GM19351 (cell line): Measurements from ENCODE around the gene DRICH1.
"Not testable (repeated sequence)": the region's sequence is repeated elsewhere in the genome, so short reads cannot be mapped to it uniquely, and the experiment has no call there.

Experiments used
- ATAC-seq: cut with Tn5 transposase; IDR thresholded peaks from one replicate; pipeline ENCODE4 v1.9.1; 2021; ENCODE audit warnings: mild to moderate bottlenecking, moderate library complexity; ENCODE audit not compliant: unreplicated experiment

Gene DRICH1

DNA sequence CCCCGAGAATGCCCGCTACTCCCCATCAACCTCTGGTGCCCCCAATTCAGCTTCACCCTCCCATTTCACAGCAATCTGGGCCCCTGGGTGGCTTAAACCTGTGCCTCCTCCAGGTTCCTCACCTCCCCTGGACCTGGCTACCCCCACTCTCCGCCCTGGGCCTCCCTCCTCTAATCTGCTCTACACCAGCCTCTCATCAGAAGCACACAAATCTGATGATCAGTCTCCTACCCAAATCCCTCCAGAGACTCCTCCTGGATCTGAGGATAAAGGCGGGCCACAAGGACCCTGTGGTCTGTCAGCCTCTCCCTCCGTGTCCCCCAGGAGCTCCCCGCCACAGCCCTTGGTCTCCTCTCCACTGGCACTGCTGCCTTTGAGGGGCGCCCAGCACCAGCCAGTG is 28.9 kb downstream of the DRICH1 start:
- no peak for ATAC-seq

DNA sequence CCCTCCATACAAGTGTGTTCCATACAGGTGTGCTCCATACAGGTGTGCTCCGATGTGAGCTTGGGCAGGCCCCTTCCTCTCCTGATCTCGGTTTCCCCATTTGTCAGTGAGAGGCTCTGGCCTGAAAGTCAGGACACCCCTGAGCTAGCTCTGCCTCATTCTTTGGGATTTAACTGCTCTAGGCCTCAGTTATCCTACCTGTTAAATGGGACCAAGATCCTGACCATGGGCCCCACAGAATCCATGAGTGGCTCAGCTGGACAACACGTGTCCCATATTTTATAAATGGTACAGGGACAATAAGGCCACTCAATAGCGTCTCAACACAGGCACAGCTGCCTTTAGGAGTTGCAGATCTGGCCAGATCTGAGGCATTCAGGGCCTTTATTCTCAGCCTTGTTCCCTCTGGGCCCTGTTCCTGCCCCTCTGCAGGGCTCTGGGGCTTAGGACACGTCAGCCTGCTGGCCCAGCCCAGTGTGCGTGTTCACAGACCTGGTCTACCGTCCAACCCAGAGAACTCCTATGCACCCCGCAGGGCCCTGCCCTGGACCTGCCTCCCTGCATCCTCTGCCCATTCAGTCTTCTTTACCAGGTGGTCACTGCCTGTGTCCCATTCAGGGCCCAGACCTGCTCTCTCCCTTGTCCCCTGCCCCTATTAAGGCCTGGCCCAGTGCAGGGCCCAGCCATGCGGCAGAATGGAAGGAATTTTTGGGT is 33.2 kb downstream of the DRICH1 start:
- ATAC-seq = no peak

DNA sequence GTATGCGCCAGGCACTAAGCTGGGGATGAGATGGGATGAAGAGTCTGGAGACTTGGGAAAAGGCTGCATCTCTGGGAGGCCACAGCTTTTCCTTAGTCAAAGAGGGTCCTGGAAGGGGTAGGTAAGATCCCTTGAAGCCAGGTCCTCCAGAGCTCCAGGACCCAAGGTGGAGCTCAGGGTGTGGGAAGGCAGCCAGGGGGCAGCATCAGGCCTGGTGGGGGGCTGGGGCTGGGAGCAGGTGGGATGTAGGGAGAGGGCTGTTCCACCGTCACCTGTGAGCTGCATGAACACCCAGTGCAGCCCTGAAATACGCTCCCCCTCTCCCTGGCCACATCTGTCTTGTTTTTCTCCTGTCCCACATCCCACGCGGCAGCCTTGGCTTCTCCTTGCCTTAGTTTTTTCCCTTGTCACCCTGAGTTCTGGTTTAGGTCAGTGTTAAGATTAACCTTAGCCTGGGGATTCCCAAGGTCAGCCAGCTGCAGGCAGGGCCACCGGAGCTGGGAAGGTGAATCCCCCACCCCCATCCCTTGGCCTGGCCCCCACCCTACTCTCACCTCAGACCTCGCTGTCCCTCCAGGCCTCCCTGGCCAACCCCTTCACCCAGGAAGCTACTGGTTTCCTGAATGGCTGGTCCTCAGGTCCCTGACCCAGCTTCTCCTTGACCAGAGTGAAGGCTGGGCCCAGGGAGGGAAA is 34.4 kb downstream of the DRICH1 start:
- not testable (repeated sequence) for ATAC-seq

DNA sequence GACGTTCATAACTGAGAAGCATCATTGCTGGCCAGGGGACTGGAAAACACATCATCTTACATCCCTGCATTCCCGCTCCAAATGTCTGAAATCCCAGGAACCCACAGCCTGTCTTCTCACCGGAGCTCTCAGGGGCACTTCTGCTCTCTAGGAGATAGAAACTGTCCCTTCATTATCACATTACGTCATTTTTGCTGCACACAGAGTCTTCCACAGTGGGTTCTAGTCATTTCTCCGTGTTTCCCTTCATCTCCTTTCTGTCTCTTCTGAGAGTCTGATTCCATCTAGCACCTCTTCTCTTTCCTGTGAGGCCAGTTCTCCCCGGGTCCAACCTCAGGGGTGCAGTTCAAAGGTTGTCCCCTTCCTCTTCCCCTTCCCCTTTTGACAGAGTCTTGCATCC is 36.2 kb downstream of the DRICH1 start:
- not testable (repeated sequence) for ATAC-seq

DNA sequence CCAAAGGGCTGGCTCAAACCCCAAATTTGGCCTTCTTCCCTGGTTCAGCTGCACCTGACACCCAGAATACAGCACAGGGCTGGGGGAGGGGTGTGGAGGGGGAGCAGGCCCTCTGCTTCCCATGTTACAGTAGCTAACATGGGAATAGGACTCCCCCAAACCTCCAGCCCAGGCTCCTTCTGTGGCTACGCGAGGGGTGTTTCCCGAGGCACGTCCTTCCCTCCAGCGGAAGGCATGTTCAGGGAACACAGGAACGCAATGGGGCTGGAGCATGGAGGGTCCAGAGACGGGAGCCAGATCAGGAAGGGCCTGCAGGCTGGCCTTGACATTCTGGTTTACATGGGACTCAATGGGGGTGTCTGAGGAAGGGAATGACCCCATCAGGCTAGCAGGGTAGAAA is 40.3 kb downstream of the DRICH1 start:
- ATAC-seq = no peak

DNA sequence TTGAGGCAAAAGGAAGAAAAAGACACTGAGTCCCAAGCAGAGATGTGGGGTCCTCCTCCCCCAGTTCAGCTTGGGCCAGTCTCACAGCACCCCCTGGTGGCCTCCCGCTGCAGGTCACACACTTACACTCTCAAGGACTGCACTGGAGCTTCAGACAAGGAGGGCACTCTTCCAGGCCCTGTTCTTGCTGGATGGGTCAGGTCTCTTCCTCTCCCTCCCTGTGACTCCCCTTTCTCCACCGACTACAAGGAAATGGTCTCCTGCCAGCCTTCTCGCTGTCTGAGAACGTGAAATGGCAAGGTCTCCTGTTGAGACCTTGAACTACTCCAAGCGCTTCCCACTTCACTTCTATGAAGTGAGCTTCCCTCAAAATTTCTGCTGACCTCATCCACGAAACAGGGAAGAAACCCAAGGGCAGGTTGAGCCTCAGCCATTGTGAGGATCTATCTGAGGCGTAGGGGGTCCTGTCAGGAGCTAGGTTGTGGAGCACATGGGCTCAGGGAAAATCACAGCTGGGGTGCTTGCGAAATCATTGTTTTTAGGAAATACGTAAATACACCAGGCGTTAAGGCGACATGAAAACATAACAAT is 40.8 kb downstream of the DRICH1 start:
- ATAC-seq = no peak

DNA sequence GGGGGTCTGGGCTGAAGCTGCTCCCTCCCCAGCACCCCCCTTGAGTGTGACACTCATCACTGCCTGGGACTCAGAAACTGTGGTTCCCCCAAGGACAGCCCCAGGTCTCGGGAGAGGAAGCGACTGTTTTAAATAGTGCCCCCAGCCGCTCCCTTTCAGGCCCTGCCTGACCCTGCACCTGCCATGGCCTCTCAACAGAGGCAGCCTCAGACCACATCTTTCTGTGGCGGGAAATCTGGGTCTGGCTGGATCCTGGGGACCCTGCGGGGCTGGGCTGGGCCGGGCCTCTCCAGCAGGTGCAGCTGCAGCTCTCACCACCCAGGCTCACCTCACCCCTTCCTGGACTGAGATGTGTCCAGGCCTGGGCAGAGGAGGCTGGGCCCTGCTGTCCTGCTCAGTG is 48.3 kb downstream of the DRICH1 start:
- ATAC-seq = no peak

DNA sequence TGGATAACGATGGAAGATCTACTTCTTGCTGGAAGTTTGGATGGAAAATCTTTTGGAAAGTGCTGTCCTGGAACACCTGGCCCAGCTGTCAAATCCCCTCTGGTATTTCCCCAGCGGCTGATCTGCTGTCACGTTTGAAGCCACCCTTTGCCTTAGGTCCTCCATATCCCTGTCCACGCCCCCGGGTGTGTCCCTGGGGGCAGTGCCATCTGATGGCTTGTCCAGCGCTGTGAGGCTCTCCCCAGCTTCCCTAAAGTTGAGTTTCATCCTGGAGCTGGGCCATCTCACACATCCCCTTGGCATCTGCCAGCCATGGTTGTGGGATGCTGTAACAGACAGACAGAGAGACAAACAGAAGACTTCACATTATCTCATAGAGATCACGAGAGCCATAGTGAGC is 49.0 kb downstream of the DRICH1 start:
- ATAC-seq = no peak

DNA sequence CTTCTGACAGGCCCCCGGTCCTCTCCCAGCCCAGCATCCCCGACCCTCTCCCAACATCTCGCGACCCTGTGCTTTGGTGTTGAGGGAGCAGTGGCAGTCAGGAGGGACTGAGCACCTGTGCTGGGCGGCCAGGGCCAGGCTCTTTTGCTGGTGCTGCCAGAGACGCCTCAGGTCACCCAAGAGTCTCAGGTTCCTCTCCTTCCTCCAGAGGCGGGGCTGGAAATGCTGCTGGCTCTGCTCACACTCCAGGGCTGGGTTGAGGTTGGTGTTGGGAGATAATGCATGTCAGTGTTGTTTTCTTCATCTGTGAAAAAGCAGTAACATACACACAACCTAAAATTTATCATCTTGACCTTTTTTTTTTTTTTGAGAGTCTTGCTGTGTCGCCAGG is 50.9 kb downstream of the DRICH1 start:
- no peak for ATAC-seq

DNA sequence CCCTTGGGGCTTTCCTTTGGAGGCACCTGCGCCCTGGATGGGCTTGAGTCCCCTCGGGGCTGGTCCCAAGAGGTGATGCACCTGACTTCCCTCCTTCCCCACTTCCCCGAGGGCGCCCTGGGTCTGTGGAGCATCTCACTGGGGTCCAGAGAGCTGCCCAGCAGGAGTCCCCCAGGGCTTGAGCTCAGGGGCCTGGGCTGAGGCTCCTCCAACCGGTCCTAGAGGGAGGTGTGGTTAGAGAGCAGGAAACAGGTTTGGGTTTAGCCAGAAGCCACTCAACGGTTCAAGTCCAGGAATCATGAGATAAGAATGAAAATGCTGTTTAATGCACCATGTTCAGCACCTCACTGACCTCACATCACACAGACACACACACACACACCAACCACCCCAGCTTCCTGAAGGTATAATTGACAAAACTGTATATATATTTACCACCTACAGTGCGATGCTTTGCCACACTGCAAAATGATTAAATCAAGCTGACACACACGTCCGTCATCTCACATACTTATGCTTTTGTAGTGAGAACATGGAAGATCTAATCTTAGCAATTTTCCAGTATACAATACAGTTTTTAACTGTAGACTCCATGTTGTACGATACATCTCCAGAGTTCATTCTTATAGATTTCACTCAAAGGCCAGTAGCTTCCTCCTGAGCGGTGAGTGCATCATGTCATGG is 51.4 kb downstream of the DRICH1 start:
- no peak for ATAC-seq

DNA sequence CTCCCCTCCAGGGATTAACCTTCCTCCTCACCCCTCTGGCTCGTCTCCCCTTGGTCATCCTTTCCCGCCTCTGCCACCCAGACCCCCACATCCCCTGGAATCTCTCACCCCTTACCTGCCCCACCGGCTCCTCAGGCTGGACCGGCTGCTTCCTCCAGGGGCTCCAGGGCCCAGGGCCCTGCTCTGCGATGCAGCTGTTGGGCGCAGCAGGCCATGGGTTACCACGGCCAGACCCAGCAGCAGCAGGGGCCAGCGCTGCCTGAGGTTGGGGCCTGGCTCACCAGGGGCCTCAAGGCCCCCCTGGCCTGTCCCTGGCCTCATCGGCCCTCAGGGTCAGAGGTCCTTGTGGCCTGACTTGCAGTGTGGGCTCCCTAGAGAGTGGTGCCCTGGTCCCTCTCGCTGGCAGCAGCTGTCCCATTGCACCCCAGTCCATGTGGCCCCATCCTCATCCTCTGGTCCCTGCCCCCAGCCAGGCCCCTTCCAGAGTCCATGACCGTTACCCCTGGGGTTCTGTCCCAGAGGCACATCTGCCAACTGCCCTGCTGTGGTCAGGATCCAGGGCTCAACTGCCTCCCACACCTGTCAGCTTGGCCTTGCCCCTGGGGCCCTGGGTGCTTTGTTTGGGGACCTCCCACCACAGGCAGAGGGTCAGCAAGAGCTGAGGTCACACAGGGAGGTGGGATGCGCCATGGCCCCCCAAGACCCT is 52.1 kb downstream of the DRICH1 start, which contains the start of gene IGLL1:
Gene IGLL1, minus strand, starts transcription at position 421 of the 706 bp plus-strand sequence. Its CDS starts 100 bp downstream, at position 321.
- ATAC-seq = no peak

DNA sequence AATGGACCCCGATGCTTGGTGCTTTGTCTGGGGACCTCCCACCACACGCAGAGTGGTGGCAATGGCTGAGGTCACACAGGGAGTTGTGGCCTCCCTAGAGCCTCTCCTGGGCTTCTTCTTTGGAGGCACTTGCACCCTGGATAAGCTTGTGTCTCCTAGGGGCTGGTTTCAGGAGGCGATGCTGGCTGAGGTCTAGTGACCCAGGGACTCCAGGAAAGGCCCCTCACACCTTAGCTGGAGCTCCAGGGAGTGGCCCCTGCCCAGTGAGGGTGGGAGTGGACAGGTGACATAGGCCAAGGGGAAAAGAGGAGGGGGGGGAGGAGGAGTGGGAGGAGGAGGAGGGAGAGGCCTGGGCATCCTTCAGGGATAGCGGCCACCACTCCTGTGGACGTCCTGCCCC is 52.8 kb downstream of the DRICH1 start:
- no peak for ATAC-seq

DNA sequence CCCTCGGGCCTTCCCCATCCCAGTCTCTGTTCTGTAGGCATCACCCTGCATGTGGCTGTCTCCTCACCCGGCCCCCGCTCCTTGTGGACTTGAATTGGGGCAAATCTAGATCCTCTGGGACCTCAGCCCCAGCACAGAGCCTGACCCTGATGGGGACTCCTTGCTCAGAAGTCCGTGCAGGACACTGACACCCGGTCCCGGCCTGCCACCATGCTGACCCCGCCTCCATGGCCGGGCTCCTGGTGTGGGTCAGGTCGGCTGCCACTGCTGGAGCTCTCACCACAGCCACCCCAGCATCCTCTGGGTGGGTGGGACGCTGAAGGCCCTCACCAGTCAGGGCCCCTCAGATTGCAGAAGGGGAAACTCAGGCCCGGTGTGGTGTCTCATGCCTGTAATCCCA is 53.8 kb downstream of the DRICH1 start:
- no peak for ATAC-seq

DNA sequence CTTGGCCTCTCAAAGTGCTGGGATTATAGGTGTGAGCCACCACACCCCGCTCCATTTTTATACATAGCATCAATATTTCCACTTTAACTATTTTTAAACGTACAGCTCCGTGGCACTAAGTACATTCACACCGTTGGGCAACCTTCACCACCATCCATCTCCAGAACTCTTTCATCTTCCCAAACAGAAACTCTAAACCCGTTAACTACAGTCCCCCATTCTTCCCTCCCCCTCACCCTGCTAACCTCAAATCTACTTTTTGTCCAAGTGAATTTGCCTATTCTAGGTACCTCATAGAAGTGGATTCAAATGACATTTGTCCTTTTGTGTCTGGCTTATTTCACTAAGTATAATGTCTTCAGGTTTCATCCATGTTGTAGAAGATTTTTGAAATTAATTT is 55.4 kb downstream of the DRICH1 start:
- ATAC-seq = no peak

DNA sequence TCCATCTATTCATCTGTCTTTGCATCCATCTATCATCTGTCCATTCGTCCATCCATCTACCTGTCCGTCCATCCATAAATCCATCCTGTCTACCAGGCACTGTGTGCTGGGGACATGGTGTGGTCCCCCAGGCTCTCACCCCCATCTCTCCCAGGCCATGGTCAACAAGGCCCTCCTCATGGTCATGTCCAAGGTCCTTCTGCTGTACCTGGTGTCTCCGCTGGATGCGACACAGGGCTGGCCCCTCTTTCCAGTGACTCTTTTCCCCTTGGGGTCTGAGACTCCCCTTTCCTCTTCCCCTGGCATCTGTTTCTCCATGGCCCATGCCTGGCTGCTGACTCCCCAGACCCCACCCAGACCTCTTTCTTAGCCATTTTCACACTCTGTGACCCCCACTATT is 56.5 kb downstream of the DRICH1 start:
- no peak for ATAC-seq

DNA sequence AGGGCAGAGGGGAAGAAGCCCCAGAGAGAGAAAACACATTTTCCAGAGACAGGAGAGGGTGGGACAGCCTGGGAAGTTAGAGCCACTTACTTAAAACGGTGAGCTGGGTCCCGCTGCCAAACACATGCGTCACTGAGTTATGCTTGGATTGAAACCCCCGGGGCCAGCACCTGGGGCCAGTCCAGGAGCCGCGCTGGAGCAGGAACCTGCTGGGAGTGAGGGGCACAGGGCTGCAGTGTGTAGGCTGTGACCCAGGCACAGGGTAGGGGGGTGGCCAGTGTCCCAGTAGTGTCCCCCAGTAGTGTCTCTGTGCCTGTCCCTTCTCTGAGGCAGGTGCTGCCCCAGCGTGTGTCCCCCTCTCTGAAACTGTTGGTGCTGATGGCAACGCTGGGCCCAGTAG is 57.2 kb downstream of the DRICH1 start:
- no peak for ATAC-seq

DNA sequence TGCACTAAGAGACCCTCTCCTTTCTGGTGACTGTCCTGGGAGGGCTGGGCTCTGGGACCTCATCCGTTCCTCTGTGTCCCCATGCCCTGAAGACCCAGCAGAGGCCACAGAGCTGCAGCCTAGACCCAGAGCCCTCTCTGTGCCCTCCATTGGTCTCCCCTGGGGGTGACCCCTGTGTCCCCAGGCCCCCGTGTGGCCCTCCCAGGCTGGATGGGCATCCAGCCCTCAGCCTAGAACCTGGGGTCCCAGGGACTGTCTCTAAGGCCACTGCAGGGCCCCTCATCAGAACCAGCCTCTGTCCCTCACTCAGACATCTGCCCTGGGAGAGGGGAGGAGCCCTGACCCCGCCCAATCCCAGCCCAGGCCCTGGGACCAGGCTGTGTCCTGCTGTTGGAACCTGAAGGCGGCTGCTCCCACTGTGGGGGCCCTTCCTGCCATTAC is 57.7 kb downstream of the DRICH1 start:
- ATAC-seq = no peak

DNA sequence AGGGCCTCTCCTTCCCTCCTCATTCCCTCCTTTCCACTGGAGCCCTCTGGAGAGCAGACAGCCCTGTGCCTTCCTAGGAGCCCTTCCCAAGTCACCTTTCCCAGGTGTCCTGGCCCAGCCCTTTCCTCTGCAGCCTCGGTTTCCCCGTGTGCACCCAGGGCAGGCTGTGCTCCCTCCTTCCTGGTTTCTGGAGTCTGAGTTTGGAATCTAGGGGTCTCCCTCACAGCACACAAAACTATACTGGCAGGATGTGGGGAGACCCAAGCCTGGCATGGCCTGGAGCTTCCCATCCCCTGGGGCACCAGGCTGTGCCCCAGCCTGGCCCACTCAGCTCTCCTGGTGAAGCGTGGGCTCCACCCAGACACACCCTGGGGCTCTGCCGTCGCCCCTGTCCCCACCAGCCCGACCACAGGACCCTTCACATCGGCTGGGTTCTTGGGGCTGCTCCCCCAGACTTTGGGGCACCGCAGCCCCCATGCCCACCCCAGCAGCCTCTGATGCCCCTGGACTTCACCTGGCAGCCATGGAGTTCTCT is 58.4 kb downstream of the DRICH1 start:
- not testable (repeated sequence) for ATAC-seq

DNA sequence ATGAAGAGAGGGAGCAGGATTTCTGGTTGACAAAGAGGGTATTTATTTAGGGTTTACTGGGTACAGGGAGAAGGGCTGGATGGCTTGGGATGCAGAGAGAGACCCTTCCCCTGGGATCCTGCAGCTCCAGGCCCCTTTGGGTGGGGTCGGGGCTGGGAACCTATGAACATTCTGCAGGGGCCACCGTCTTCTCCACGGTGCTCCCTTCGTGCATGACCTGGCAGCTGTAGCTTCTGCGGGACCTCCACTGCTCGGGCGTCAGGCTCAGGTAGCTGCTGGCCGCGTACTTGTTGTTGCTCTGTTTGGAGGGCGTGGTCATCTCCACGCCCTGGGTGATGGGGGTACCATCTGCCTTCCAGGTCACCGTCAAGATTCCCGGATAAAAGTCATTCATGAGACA is 59.0 kb downstream of the DRICH1 start:
- ATAC-seq = not testable (repeated sequence)

DNA sequence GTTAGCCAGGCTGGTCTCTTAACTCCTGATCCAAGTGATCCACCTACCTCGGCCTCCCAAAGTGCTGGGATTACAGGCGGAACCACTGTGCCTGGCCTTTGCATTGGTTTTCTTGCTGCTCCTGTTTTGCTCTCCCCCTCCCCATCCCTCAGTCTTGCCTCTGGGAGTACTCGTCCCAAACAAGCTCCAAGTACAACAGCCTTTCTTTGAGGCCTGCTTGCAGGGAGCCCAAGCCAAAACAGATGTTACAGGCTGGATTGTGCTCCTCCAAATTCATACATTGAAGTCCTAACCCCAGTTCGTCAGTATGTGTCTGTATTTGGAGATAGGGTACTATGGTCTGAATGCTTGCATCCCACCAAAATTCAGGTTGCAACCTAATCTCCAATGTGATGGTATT is 60.6 kb downstream of the DRICH1 start:
- ATAC-seq = no peak

DNA sequence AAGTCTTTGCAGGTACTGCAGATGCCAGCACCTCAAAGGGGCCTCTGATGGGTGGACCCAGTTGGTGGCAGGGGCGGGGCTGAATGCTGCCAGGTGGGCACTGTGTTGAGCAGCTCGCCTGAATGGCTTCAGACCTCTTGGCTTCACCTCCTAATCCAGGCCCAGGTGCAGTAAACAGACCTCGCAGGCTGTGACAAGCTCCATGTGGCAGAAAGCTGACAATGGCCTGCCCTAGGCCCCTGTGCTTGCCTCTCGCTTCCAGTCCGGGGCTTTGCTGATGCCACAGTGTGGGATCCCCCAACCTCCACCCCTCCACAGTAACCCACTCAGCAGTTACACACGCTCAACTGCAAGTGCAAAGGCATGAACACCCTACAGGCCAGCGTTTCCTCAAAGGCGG is 61.4 kb downstream of the DRICH1 start:
- no peak for ATAC-seq
